ENCODE data around the gene CACNA1A.

DNA sequence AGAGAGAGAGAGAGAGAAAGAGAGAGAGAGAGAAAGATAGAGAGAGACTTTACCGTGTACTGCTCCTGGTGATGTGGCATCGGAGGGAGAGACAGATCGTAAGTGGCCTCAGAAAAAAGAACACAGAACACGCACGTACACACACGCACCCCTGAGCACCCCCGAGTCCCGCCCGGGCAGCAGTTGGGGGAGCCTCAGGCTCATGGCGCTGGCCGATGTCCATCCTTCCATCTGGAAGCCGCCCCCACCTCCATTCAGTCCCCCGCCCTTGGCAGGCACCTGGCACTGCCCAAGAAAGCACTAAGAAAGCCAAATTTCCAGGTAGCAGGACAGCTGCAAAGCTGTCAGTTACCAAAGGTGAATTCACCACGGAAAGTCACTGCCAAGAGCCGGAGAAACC, 239.1 kb downstream of the CACNA1A start:
- TF ChIP-seq, protein P1, sequence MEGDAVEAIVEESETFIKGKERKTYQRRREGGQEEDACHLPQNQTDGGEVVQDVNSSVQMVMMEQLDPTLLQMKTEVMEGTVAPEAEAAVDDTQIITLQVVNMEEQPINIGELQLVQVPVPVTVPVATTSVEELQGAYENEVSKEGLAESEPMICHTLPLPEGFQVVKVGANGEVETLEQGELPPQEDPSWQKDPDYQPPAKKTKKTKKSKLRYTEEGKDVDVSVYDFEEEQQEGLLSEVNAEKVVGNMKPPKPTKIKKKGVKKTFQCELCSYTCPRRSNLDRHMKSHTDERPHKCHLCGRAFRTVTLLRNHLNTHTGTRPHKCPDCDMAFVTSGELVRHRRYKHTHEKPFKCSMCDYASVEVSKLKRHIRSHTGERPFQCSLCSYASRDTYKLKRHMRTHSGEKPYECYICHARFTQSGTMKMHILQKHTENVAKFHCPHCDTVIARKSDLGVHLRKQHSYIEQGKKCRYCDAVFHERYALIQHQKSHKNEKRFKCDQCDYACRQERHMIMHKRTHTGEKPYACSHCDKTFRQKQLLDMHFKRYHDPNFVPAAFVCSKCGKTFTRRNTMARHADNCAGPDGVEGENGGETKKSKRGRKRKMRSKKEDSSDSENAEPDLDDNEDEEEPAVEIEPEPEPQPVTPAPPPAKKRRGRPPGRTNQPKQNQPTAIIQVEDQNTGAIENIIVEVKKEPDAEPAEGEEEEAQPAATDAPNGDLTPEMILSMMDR (IDR thresholded peaks at IDR 0.05), result no peak
- TF ChIP-seq EZH2 (IDR thresholded peaks at IDR 0.05) (no peak), EZH2phosphoT487 (IDR thresholded peaks at IDR 0.05) (no peak)

Data from neural progenitor cell (in vitro differentiated cells).